Fibroblast of lung (primary cell): Measurements from ENCODE around the gene MOCS2.

Experiments used
- CTCF ChIP-seq, 2 donors: IDR thresholded peaks in 1 of 2; conservative IDR thresholded peaks in 1 of 2; 1 replicate in 1 of 2; 2 replicates in 1 of 2; pipeline ENCODE4 v1.5.1; 2011 to 2012; ENCODE audit warnings: low read length in 2 of 2, control low read depth in 1 of 2, inconsistent platforms in 1 of 2, low read depth in 1 of 2, mild to moderate bottlenecking in 1 of 2
- EZH2 ChIP-seq: IDR thresholded peaks from 2 replicates; pipeline ENCODE4 v1.5.1; 2012; ENCODE audit warnings: low read length, control low read depth, mild to moderate bottlenecking; ENCODE audit errors: missing control alignments

DNA sequence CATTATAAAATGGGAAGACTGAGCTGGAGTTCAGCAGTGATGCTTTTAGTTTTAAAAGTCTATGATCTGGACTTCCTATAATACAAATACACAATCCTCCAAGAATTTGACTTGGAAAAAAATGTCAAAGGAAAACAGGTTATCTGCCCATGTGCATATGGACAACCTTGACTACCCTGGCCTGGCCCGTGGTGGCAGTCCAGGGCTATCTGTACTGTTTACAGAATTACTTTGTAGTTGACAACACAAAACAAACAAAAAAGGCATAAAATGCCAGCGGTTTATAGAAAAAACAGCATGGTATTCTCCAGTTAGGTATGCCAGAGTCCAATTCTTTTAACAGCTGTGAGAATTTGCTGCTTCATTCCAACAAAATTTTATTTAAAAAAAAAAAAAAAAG, 17.3 kb downstream of the MOCS2 start:
- TF ChIP-seq CTCF (conservative IDR thresholded peaks at IDR 0.05 in 1 of 2, IDR thresholded peaks at IDR 0.05 in 1 of 2; ENCODE audit: low read depth in 1 of 2, low read length in 2 of 2) (no peak), EZH2 (no peak)
